GM03348 (cell line): ENCODE data around the gene HES7.
"Not testable (repeated sequence)": the region's sequence is repeated elsewhere in the genome, so short reads cannot be mapped to it uniquely, and the experiment has no call there.

ENCODE experiments used
- DNase-seq: peaks from one replicate; pipeline ENCODE4 v3.0.0; 2012; ENCODE audit warnings: low spot score

Gene HES7

GRCh38 chr17:8123695-8124349, at the start of gene HES7:
HES7 (minus strand) TSS chr17:8124106; CDS start chr17:8124084, 22 bp downstream.
- no peak for DNase-seq

DNA sequence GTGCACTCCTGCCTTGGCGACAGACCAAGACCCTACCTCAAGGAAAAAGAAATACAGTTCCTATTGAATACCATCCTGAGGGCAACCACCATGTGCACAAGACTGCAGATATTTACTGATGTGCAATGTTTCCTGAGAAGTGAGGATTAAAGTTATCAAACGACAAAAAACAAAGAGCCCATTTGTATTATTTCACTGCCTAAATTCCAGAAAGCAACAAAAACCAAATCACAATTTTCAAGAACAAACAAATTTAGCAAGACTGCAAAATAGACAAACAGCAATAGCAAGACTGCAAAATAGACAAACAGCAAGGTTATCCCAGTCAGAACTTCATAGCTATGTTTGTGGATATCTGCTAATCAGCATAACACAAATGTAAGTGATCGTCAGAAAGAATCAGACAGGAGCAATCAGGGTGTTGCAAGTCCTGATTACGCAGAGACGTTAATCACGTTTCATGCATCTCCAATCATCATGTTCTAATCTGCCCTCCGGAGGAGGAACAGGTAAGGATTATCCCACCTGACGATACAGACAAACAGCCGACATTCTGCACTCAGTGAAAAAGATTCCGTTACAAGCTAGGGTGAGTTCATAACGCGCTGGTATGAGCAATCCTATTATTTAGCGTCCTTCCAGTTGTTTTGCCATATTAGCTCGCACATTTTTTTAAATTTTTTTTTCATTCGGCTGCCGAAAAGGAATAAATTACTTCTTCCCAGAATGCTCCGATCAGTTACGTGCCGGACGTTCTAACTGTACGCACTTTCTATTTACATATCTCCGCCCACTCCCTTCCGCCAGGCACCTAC, 49.4 kb upstream of the HES7 start:
- DNase-seq = peak; percentile 77

DNA sequence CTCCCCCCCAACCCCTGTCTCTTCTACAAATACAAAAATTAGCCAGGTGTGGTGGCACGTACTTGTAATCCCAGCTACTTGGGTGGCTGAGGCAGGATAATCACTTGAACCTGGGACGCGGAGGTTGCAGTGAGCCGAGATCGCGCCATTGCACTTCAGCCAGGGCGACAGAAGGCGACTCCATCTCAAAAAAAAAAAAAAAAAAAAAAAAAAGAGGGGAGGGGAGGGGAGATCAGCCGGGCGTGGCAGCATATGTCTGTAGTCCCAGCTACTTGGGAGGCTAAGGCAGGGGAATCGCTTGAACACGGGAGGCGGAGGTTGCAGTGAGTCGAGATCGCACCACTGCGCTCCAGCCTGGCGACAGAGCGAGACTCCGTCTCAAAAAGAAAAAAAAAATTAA, 46.3 kb upstream of the HES7 start:
- not testable (repeated sequence) for DNase-seq

DNA sequence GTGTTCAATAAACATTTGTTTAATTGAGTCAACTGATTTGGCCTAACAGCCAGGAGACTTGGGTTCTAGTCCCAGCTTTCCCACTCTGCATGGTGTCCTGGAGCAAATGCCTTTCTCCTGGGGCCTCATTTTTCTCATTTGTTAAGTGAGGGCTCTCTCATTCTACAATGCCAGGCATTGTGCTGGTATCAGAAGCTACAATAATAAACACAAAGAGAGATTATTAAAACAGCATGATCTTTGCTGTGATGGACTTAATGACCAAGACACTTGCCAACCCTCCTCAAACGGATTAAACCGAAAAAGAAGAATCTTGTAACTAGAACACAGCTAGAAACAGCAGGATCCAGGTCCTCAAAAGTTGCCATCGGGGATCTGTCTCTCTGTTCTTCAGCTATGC, 43.6 kb upstream of the HES7 start:
- DNase-seq = no peak

GRCh38 chr17:8166731-8167130, 42.8 kb upstream of the HES7 start:
- DNase-seq = no peak

GRCh38 chr17:8164815-8165131, 40.9 kb upstream of the HES7 start:
- DNase-seq = no peak

GRCh38 chr17:8163978-8164814, 40.3 kb upstream of the HES7 start:
- DNase-seq = peak; percentile 42

GRCh38 chr17:8162997-8163977, 39.4 kb upstream of the HES7 start:
- DNase-seq = no peak

GRCh38 chr17:8162233-8162996, 38.5 kb upstream of the HES7 start, which contains the start of gene VAMP2:
VAMP2 (minus strand) TSS chr17:8162948; CDS start chr17:8162879, 69 bp downstream.
- DNase-seq = peak; percentile 85

- no peak for DNase-seq
These were observed 37.7 kb upstream of the HES7 start for GRCh38 chr17:8161289-8162232.

DNA sequence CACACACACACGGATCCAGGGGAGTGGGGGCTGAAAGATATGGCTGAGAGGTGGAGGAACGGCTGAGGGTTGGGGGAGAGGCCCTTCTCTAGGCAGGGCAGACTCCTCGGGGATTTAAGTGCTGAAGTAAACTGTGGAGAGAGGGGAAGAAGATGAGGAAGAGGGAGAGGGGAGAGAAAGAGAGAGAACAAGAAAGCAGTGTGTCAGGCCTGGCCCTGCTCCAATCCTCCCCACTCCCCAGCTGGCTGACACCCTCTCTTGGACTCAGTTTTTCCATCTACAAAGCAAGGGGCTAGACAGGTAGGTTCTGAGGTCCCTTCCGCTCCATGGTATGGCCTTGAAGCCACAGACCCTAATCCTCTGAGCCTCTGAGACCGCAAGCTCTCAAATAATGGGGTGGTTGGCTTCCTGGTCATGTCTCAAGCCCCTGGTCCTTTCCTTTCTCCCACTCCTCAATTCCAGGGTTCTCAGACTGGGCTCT, 36.9 kb upstream of the HES7 start:
- DNase-seq = no peak

GRCh38 chr17:8160224-8160577, 36.3 kb upstream of the HES7 start:
- no peak for DNase-seq

DNA sequence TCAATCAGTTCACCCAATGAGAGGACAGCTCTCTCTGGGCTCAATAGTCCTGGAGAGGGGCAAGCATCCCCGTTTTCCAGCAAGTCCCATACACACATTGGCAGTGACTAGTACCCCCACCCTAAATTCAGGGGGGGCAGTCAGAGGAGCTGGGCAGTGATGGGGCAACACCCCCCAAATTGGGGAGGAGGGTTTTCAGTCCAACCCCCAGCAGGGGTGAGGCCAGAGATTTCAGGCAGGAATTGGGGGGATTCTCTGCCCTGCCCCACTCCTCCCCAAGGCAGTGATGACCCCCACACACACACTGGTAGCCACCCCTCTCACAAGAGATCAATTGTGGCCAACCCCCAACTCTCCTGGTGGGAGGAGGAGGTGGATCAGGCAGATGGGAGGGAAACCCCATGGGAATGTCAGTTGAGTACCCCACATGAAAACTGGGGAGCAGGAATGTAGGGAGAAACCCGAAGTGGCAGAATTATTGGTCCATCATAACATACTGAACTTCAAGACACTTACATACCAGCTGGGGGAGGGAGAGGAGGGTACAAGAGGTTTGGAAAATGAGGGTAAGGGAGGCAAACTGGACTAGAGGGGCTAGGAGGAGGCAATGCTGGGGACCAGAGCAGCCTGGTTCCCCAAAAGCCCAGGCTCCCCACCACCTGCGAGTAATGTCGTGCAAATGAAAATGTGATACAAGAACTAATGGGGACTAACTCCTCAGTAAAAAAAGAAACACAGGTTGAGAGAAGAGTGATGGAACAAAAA, 35.7 kb upstream of the HES7 start:
- DNase-seq = no peak

- no peak for DNase-seq
These were observed 35.1 kb upstream of the HES7 start for GRCh38 chr17:8159032-8159400.

- peak; percentile 83 for DNase-seq
These were observed 34.5 kb upstream of the HES7 start for GRCh38 chr17:8158267-8159031.

DNA sequence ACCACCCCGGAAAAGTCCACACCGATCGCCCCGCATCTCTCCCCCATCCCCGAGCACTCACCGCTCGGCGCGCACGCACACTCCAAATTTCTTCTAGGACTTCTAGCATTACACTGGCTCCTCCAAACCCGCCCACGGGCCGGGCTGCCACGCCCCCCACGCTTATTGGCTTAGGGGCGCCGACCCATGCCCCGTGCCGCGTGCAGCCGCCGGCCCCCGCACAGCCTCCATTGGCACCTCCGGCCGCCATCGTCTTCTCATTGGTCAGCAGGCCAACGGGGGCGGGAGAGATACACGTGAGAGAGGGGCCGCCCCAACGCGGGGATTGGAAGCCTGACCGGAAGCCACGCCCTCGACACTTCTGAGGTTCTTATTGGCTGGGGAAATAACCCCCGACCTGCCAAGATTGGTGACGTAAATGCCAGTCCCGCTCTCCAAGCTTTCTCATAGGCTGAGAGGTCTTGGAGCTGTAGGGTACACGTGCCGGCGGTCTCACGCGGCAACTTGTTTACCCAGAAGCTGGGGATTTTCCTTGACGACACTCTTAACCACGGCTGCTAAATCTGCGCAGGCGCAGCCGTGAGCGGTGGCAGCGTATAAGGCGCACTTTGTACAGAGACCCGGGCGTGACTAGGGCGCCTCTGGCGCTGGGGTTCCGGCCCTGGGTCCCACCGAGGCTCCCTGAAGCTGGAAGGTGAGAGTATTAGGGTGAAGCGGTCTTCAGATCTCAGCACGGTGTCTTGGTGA, 32.5 kb upstream of the HES7 start:
- peak; percentile 97 for DNase-seq

- DNase-seq = no peak
These were observed 32.0 kb upstream of the HES7 start for GRCh38 chr17:8155996-8156245.
